HepG2 (cell line): ENCODE data around the gene CTIF. TPM values are rescaled to one million over a fixed set of nuclear protein-coding genes. Genes with fewer than 3 reads are reported as not detected.

Experiments used
- ARID4A ChIP-seq: sonication (generic); formaldehyde crosslinking; IDR thresholded peaks from 2 replicates; pipeline ENCODE4 v1.5.0; 2020; ENCODE audit warnings: mild to moderate bottlenecking, missing genetic modification reagents, borderline replicate concordance
- ATF6 ChIP-seq: sonication (generic); formaldehyde crosslinking; conservative IDR thresholded peaks from 2 replicates; pipeline ENCODE4 v1.4.0; 2020; ENCODE audit warnings: missing genetic modification reagents
- EP300 ChIP-seq, 3 experiments: sonication (generic) in 1 of 3; formaldehyde crosslinking in 1 of 3; IDR thresholded peaks; 2 replicates each; pipeline versions ENCODE4 v1.5.1 to v1.6.1; 2011 to 2020; ENCODE audit warnings: low read depth in 2 of 3, low read length in 2 of 3, borderline replicate concordance in 1 of 3, improper control_type of control experiment in 1 of 3, mild to moderate bottlenecking in 1 of 3, missing genetic modification reagents in 1 of 3, moderate library complexity in 1 of 3
- ESRRA ChIP-seq: sonication (generic); formaldehyde crosslinking; IDR thresholded peaks from 2 replicates; pipeline ENCODE4 v1.5.1; 2020; ENCODE audit warnings: mild to moderate bottlenecking, low read depth, missing genetic modification reagents
- HNF1A ChIP-seq, 2 experiments: sonication (generic) in 1 of 2; formaldehyde crosslinking in 1 of 2; IDR thresholded peaks; 2 replicates each; pipeline versions ENCODE4 v1.4.0 to v1.6.1; 2016 to 2020; ENCODE audit warnings: borderline replicate concordance in 1 of 2, low read depth in 1 of 2, mild to moderate bottlenecking in 1 of 2, missing genetic modification reagents in 1 of 2
- MED1 ChIP-seq: sonication (generic); formaldehyde crosslinking; IDR thresholded peaks from 2 replicates; pipeline ENCODE4 v1.4.0; 2020; ENCODE audit warnings: missing genetic modification reagents
- NR2F2 ChIP-seq: IDR thresholded peaks from 2 replicates; pipeline ENCODE4 v1.6.1; 2012; ENCODE audit warnings: low read depth, inconsistent platforms, borderline replicate concordance
- RARA ChIP-seq: IDR thresholded peaks from 2 replicates; pipeline ENCODE4 v1.6.1; 2016; ENCODE audit warnings: missing genetic modification reagents, missing compliant biosample characterization
- RXRB ChIP-seq: IDR thresholded peaks from 2 replicates; pipeline ENCODE4 v1.6.1; 2016; ENCODE audit warnings: borderline replicate concordance, missing genetic modification reagents, missing compliant biosample characterization
- SIX4 ChIP-seq: sonication (generic); formaldehyde crosslinking; IDR thresholded peaks from 2 replicates; pipeline ENCODE4 v1.4.0; 2020; ENCODE audit warnings: missing genetic modification reagents
- TAF1 ChIP-seq: sonication (generic); formaldehyde crosslinking; IDR thresholded peaks from 2 replicates; pipeline ENCODE4 v1.4.0; 2020; ENCODE audit warnings: missing genetic modification reagents
- TOE1 ChIP-seq: sonication (generic); formaldehyde crosslinking; IDR thresholded peaks from 2 replicates; pipeline ENCODE4 v1.4.0; 2020; ENCODE audit warnings: mild to moderate bottlenecking, missing genetic modification reagents
- ZFP1 ChIP-seq: IDR thresholded peaks from 2 replicates; pipeline ENCODE4 v1.6.1; 2016
- ZNF264 ChIP-seq: sonication (generic); formaldehyde crosslinking; IDR thresholded peaks from 2 replicates; pipeline ENCODE4 v1.4.0; 2020; ENCODE audit warnings: missing genetic modification reagents
- ZNF549 ChIP-seq: sonication (generic); formaldehyde crosslinking; IDR thresholded peaks from 2 replicates; pipeline ENCODE4 v1.5.0; 2020; ENCODE audit warnings: missing genetic modification reagents
- ZNF710 ChIP-seq: sonication (generic); formaldehyde crosslinking; IDR thresholded peaks from 2 replicates; pipeline ENCODE4 v1.5.0; 2020; ENCODE audit warnings: mild to moderate bottlenecking, missing genetic modification reagents, borderline replicate concordance
- polyA plus RNA-seq, 8 experiments: library from polyadenylated mRNA; depleted of rRNA in 3 of 8; stranded (reverse) in 7 of 8; unstranded in 1 of 8; fragments of >200 nt; fragmentation: Illumina TruSeq in 4 of 8; extraction: Trizol in 4 of 8; gene quantifications; 2 replicates each; pipeline versions ENCODE4 v1.2.1 to v1.2.3, GENCODE V29; 2011 to 2016; ENCODE audit warnings: low read depth in 4 of 8, missing spikeins in 1 of 8, mixed read lengths in 1 of 8; ENCODE audit not compliant: insufficient read depth in 1 of 8
- total RNA-seq, 5 experiments: library from RNA; depleted of rRNA; stranded (reverse); fragments of >200 nt; fragmentation: Illumina TruSeq; extraction: Trizol; gene quantifications; 2 replicates each; pipeline ENCODE4 v1.2.3, GENCODE V29; 2016; ENCODE audit warnings: low read depth in 1 of 5

CTIF gene
- total and polyA plus RNA-seq, 2 of the 13 experiments (the other 11 are each of a cell fraction or from before 2014, with no cell fraction given): 18.2 to 28.0 TPM

GRCh38 chr18:48632676-48633257, 93.9 kb downstream of the CTIF start (continued):
- TF ChIP-seq ARID4A (CRISPR knock-in tag): peak; percentile 26; the same call in 1 of the 2 replicates
- peak; percentile 70 for TF ChIP-seq RARA (CRISPR knock-in tag)
- TF ChIP-seq TOE1 (CRISPR knock-in tag): no peak
- TF ChIP-seq ZNF264: peak; percentile 62; the same call in 1 of the 2 replicates
- no peak for TF ChIP-seq ESRRA (CRISPR knock-in tag)
- 0 out of 2 replicates have a peak, but pooled peaks have one; percentile 43 for TF ChIP-seq NR2F2
- TF ChIP-seq MED1 (CRISPR knock-in tag): peak; percentile 70
- 0 out of 2 replicates have a peak, but pooled peaks have one; percentile 25 for TF ChIP-seq ZNF710 (CRISPR knock-in tag)
- no peak for TF ChIP-seq ZFP1
- no peak for TF ChIP-seq ZNF549 (CRISPR knock-in tag)
- no peak for TF ChIP-seq TAF1 (CRISPR knock-in tag)
- TF ChIP-seq SIX4: peak; percentile 57; the same call in 1 of the 2 replicates
- no peak for TF ChIP-seq ATF6 (CRISPR knock-in tag)
- TF ChIP-seq EP300 (IDR thresholded peaks at IDR 0.05; ENCODE audit: low read depth in 2 of 2, low read length in 2 of 2): peak in 1 of 2 experiments; percentile 59; a peak in 2 of 4 replicates
- TF ChIP-seq EP300 (CRISPR knock-in tag; IDR thresholded peaks at IDR 0.05; ENCODE audit: borderline replicate concordance): peak; percentile 56; the same call in 1 of the 2 replicates
- no peak for TF ChIP-seq HNF1A (IDR thresholded peaks at IDR 0.05; ENCODE audit: low read depth)
- peak; percentile 32; the same call in 1 of the 2 replicates for TF ChIP-seq HNF1A (CRISPR knock-in tag; IDR thresholded peaks at IDR 0.05; ENCODE audit: borderline replicate concordance)
- peak; percentile 79 for TF ChIP-seq RXRB (CRISPR knock-in tag)
